AG10803 (cell line): Measurements from ENCODE around the gene TRAF3IP1.

Source experiments
- DNase-seq: peaks from one replicate; pipeline ENCODE4 v3.0.0; 2010; ENCODE audit warnings: low read depth
- H3K4me3 ChIP-seq: 2 replicates; pipeline ENCODE4 v1.5.1; 2011; ENCODE audit warnings: mild to moderate bottlenecking, low read length, control low read depth
- CTCF ChIP-seq: conservative IDR thresholded peaks from 2 replicates; pipeline ENCODE4 v1.5.1; 2011; ENCODE audit warnings: mild to moderate bottlenecking, low read length, control low read depth, inconsistent platforms

The TRAF3IP1 gene

GRCh38 chr2:238336793-238337444 lies 16.6 kb downstream of the TRAF3IP1 start:
- DNase-seq = no peak
- no peak for TF ChIP-seq CTCF
- H3K4me3 ChIP-seq = no peak overlapping the region

DNA sequence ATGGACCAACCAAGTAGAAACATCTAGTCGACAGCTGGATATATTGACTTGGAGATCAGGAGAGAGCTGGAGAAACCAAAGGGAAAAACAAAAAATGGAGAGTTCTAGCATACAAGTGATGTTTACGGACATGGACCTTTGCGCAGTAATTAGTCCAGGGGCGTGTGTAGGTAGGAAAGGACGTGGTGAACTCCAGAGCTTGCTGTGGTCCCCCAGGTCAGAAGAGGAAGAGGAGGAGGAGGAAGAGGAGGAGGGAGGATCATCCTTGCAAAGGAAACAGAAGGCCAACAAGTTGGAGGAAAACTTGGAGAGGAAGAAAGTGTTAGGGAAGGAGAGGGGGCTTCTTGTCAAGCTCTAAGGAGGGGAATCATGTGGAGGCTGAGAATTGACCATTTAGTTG lies 17.5 kb downstream of the TRAF3IP1 start:
- no peak for TF ChIP-seq CTCF
- DNase-seq = no peak
- no peak overlapping the region for H3K4me3 ChIP-seq

DNA sequence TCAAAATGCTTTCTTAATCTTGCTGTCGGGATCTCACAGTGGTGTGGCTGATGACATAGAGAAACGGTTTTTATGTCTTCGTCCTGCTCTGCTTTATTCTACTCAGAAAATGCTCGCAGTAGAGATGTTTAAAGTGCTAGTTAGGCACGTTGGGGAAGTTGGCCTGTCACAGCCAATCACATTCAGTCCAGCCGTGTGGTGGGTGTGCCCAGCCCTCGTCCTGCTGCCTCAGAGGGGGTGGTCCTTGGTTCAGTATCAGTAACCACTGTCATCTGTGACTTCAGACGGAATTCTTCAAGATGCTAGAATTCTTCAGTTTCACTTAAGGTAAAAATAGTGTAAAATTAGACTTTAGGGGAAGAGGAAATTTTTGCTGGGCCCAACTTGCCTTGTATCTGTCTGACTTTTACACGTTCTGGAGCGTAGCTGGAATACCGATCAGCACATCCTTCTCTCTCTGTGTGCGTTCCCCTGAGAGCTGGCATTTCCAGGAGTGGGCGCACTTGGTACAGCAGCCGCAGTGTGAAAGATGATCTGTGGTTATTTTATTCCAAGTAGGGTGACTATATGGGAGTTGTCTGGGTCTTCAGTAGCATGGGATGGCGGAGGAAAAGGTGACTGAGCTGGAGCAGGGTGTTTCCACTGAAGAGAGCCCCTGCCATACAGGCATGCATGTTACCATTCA lies 18.5 kb downstream of the TRAF3IP1 start:
- no peak for DNase-seq
- no peak overlapping the region for H3K4me3 ChIP-seq
- TF ChIP-seq CTCF = no peak

GRCh38 chr2:238339395-238339780 lies 19.1 kb downstream of the TRAF3IP1 start:
- H3K4me3 ChIP-seq = no peak overlapping the region
- no peak for TF ChIP-seq CTCF
- no peak for DNase-seq

GRCh38 chr2:238339814-238340213 lies 19.5 kb downstream of the TRAF3IP1 start:
- TF ChIP-seq CTCF = 0 out of 2 replicates have a peak, but pooled peaks have one; percentile 9
- no peak overlapping the region for H3K4me3 ChIP-seq
- no peak for DNase-seq

- H3K4me3 ChIP-seq = no peak overlapping the region
- no peak for TF ChIP-seq CTCF
- DNase-seq = no peak
These were observed 21.2 kb downstream of the TRAF3IP1 start for GRCh38 chr2:238341536-238341935.

- no peak for TF ChIP-seq CTCF
- no peak for DNase-seq
- H3K4me3 ChIP-seq = no peak overlapping the region
These were observed 23.7 kb downstream of the TRAF3IP1 start for GRCh38 chr2:238344035-238344434.
